Activated CD4-positive, alpha-beta memory T cell treated with anti-CD3 and anti-CD28 coated beads, Interleukin-2, amount 10 ng/mL, durations not matched to agents 7 days and 5 days (primary cell): ENCODE measurements around the gene FMNL2. TPM values are rescaled to one million over a fixed set of nuclear protein-coding genes. Genes with fewer than 3 reads are reported as not detected.

Experiments
- CTCF ChIA-PET: fragments of 350-600 bp; sonication (Branson Sonifier 250); formaldehyde crosslinking; loops from one replicate; lab custom pipeline; 2021; ENCODE audit warnings: antibody characterized with exemption, inconsistent platforms; lab: Charles Lee
- POLR2A ChIA-PET: fragments of 350-600 bp; sonication (Branson Sonifier 250); formaldehyde crosslinking; loops from one replicate; lab custom pipeline; 2021; ENCODE audit warnings: antibody characterized with exemption; lab: Charles Lee
- DNase-seq: peaks from one replicate; pipeline ENCODE4 v3.0.0-alpha.2; 2020
- H3K27ac Mint-ChIP-seq: one replicate; pipeline ENCODE4 v1.8.0; 2021; ENCODE audit warnings: mild to moderate bottlenecking, mixed read lengths
- H3K27me3 Mint-ChIP-seq: one replicate; pipeline ENCODE4 v1.8.0; 2021; ENCODE audit warnings: mixed read lengths
- H3K36me3 Mint-ChIP-seq: one replicate; pipeline ENCODE4 v1.8.0; 2021; ENCODE audit warnings: low read depth, mixed read lengths
- H3K4me1 Mint-ChIP-seq: one replicate; pipeline ENCODE4 v1.8.0; 2021; ENCODE audit warnings: mixed read lengths
- H3K4me3 Mint-ChIP-seq: one replicate; pipeline ENCODE4 v1.8.0; 2021; ENCODE audit warnings: mild to moderate bottlenecking, mixed read lengths
- H3K9me3 Mint-ChIP-seq: one replicate; pipeline ENCODE4 v1.8.0; 2021; ENCODE audit warnings: mixed read lengths
- total RNA-seq, 2 experiments: library from RNA; stranded (reverse); gene quantifications; one replicate each; pipeline ENCODE4 v1.2.3, GENCODE V29; 2021

Gene FMNL2
- total RNA-seq, 2 experiments from 2014 or later, result 1.0 to 1.1 TPM

DNA sequence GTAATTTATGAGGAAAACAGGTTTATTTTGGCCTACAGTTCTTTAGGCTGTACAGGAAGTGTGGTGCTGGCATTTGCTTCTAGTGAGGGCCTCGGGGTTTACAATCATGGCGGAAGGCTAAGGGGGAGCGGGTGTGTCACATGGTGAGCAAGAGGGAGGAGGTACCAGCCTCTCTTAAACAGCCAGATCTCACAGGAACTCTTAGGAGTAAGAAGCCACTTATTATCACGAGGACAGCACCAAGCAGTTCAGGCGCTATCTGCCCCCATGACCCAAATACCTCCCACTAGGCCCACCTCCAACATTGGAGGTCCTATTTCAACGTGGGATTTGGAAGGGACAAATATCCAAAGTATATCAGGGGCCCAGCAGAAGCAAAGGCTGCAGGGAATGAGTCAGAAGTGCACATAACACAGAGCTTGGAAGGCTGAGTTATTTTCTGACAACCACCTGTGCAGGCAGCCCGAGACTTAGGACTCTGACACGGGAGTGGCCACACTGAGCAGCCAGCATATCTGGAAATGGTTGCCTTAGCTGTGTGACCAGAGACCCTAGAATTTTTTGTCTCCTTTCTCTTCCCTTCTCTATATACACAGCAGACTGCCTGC is 211.4 kb downstream of the FMNL2 start:
- no peaks in the 10 kb centered on the region for H3K9me3 Mint-ChIP-seq
- CTCF ChIA-PET, result no interaction called here
- no peak for DNase-seq
- no peaks in the 10 kb centered on the region for H3K36me3 Mint-ChIP-seq
- H3K4me3 Mint-ChIP-seq, result no peak overlapping the region
- peaks cover 2% of the 10 kb centered on the region for H3K27me3 Mint-ChIP-seq
- POLR2A ChIA-PET, result no interaction called here
- H3K4me1 Mint-ChIP-seq, result no peaks in the 10 kb centered on the region
- no peak overlapping the region for H3K27ac Mint-ChIP-seq

DNA sequence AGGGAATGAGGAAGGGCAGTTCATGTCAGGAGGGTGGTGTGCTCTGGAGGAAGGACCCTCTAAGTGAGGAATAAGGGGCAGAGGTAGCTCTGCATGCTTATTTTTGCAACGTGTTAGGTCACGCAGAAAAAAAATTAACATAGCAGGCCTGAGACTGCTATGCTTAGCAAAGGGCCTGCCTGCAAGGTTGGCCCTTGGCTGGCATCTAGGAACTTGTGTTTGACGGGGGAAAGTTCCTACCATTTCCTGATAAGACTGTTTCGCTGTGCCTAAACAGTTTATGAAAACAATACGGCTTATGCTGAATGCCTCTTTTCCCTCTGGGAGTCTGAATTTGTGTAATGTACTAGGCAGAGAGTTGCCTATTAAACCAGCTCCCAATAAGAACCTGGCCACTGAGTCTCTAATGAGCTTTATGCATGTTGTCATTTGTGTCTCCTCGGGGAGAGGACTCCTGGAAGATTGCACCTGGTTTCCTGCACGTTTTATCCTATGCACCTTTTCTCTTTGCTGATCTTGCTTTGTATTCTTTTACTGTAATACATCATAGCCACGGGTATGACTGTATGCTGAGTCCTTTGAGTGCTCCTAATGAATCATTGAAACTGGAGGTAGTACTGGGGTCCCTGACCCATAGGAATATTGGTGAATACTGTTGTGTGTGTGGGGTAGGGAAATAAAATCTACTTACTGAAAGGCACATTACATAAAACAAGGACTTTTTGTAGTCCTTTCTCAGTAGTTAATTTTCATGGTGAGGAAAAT is 213.3 kb downstream of the FMNL2 start:
- Mint-ChIP-seq H3K4me3 (no peak overlapping the region), H3K27me3 (peaks cover 8% of the 10 kb centered on the region), H3K4me1 (no peaks in the 10 kb centered on the region), H3K27ac (no peak overlapping the region), H3K9me3 (no peaks in the 10 kb centered on the region), H3K36me3 (no peaks in the 10 kb centered on the region)
- POLR2A ChIA-PET, result no interaction called here
- CTCF ChIA-PET, result interaction anchor here (0.5 kb wide), 1 partner anchor 15 kb away, joined by 3 read pairs; no protein-coding TSS in a partner anchor
- DNase-seq, result no peak

DNA sequence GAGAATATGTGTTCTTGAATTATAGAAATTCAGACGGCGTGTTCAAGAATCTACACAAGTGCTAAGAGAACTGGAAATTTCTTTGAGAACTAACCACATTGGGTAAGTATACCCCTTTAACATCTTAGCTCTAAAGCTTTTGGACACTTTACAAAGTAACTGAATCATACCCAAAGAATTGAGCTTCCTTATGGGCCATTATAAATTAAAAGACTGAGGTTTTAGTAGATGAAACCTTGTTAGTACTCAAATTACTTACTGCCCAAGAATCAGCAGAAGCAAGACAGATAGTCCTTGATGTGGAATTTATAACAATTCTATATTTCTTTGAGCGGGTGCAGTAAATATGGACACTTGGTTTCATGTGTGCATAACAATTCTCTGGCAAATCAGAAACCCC is 214.0 kb downstream of the FMNL2 start:
- H3K27me3 Mint-ChIP-seq, result peaks cover 10% of the 10 kb centered on the region
- ChIA-PET CTCF (interaction anchor here (0.5 kb wide), 1 partner anchor 15 kb away, joined by 3 read pairs; no protein-coding TSS in a partner anchor), POLR2A (no interaction called here)
- H3K27ac Mint-ChIP-seq, result no peak overlapping the region
- no peaks in the 10 kb centered on the region for H3K36me3 Mint-ChIP-seq
- H3K9me3 Mint-ChIP-seq, result no peaks in the 10 kb centered on the region
- H3K4me3 Mint-ChIP-seq, result no peak overlapping the region
- DNase-seq, result no peak
- H3K4me1 Mint-ChIP-seq, result no peaks in the 10 kb centered on the region

DNA sequence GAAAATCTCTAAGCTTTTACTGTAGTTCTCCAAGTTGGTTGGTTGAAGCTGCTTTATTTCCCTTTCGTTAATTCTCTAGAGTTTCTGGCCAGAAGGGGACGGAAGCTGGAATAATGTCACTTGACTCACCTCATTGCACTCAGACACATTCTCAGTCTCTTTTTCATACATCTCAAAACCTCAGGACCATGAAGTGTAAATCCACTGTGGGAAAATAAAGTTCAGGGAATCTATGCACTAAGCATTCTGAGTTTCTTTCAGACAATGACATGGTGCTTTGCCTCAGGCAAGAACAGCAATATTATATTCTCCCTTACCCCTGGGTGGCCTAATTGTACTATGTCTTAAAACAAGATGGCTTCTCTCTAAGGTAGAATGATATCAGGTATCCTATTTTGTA is 214.4 kb downstream of the FMNL2 start:
- ChIA-PET POLR2A (no interaction called here), CTCF (no interaction called here)

DNA sequence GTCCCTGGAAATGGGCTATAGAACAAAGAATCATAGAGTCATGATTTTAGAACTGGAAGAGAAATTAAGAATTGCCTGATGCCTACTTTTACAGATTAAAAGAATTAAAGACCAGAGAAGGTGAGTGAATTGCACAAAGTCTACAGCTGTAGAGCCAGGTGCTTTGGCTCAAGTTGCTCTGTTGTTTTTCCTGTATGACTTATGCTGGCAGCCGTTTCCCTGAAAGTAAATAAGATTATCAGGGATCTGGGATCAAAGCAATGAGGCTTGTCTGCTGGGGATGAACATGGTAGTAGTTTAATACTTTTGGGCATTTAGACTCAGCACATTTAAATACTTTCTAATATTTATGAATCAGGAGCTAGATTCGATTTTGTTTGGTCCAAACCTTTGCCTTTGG is 215.4 kb downstream of the FMNL2 start:
- peaks cover 14% of the 10 kb centered on the region for H3K27me3 Mint-ChIP-seq
- POLR2A ChIA-PET, result no interaction called here
- H3K36me3 Mint-ChIP-seq, result no peaks in the 10 kb centered on the region
- H3K4me1 Mint-ChIP-seq, result no peaks in the 10 kb centered on the region
- DNase-seq, result no peak
- no peak overlapping the region for H3K4me3 Mint-ChIP-seq
- H3K9me3 Mint-ChIP-seq, result no peaks in the 10 kb centered on the region
- H3K27ac Mint-ChIP-seq, result no peak overlapping the region
- CTCF ChIA-PET, result no interaction called here

More for the DNA sequence above, 214.4 kb downstream of the FMNL2 start:
- Mint-ChIP-seq H3K27me3 (peaks cover 10% of the 10 kb centered on the region), H3K9me3 (no peaks in the 10 kb centered on the region), H3K4me1 (no peaks in the 10 kb centered on the region), H3K36me3 (no peaks in the 10 kb centered on the region), H3K4me3 (no peak overlapping the region), H3K27ac (no peak overlapping the region)
- DNase-seq, result no peak

DNA sequence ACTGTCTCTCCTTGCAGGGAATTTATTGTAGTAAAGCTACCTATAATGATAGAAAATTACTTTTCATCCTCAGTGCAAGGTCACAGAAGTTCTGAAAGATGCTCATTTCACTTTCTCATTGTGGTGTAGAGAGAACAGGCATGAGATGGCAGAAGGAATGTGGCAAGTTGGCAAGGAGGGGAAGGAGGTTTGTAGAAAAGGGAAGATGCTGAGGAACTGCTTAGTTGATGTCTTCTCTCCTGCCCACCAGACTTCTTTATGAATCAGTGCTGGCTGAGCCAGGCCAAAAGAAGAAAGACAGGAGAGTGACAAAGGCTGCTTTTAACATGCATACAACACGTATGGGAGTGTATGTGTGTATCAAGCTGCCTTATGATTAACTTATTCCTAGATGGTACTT is 217.9 kb downstream of the FMNL2 start:
- Mint-ChIP-seq H3K27ac (no peak overlapping the region), H3K4me1 (no peaks in the 10 kb centered on the region), H3K36me3 (no peaks in the 10 kb centered on the region), H3K27me3 (peaks cover 16% of the 10 kb centered on the region), H3K9me3 (no peaks in the 10 kb centered on the region), H3K4me3 (no peak overlapping the region)
- CTCF ChIA-PET, result interaction anchor here (0.6 kb wide), 1 partner anchor 518 kb away, joined by 3 read pairs; no protein-coding TSS in a partner anchor
- no peak for DNase-seq
- POLR2A ChIA-PET, result no interaction called here

DNA sequence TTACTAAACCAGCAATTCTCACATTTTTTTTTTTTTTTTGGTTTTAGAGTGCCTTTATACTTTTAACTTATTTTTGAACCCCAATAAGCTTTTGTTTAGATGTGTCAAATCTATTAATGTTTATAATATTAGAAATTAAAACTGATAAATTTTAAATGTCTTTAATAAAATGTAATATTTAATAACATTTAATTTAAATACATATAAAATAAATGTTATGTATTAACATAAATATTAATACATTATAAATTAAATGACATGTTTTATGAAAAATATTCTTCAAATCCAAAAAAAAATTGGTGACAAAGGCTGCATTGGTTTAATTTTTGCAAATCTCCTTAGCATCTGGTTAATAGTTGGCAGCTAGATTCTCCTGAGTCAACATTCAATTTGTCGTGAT is 218.5 kb downstream of the FMNL2 start:
- Mint-ChIP-seq H3K9me3 (no peaks in the 10 kb centered on the region), H3K4me1 (no peaks in the 10 kb centered on the region), H3K27me3 (peaks cover 16% of the 10 kb centered on the region), H3K27ac (no peak overlapping the region), H3K36me3 (no peaks in the 10 kb centered on the region), H3K4me3 (no peak overlapping the region)
- ChIA-PET POLR2A (no interaction called here), CTCF (no interaction called here)
- DNase-seq, result no peak

DNA sequence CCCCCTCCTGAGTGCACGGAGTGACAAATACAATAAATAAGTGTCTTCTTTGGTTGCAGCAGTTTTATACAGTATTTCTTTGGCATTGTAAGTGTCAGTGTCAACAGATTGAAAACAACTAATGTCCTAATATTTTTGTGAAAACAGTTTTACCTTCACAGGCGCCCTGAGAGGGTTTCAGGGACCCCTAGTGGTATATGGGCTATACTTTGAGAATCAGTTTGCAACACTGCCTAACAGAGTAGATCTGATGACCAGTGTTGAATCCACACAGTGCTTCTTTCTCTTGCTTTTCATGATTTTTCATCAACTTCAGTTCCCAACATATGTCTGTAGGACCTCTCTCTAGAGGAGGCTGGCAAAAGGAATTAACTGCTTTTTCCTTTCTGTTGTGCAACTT is 220.1 kb downstream of the FMNL2 start:
- no peak overlapping the region for H3K4me3 Mint-ChIP-seq
- POLR2A ChIA-PET, result no interaction called here
- no peak for DNase-seq
- H3K4me1 Mint-ChIP-seq, result no peaks in the 10 kb centered on the region
- H3K9me3 Mint-ChIP-seq, result no peaks in the 10 kb centered on the region
- no peak overlapping the region for H3K27ac Mint-ChIP-seq
- peaks cover 16% of the 10 kb centered on the region for H3K27me3 Mint-ChIP-seq
- no peaks in the 10 kb centered on the region for H3K36me3 Mint-ChIP-seq
- CTCF ChIA-PET, result no interaction called here

DNA sequence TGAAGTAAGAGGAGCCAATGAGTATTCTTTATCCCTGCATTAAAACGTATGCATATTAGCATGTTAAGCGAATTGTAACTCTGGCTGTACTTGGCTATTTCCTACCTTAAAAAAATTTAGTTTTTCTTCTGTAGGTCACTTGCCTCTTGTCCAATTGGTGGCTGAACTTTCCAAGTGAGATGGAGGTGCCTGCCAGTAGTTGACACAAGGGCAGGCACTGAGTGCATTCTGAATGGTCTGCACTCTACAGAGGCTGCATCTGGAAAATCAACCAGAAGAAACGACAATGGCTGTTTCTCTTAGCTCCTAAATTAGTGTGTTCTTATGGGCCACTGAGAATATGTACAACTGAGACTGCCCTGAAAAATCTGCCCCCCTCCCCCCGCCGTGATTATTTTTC is 221.5 kb downstream of the FMNL2 start:
- Mint-ChIP-seq H3K27me3 (peaks cover 16% of the 10 kb centered on the region), H3K4me3 (no peak overlapping the region), H3K4me1 (no peaks in the 10 kb centered on the region), H3K9me3 (no peaks in the 10 kb centered on the region), H3K27ac (no peak overlapping the region), H3K36me3 (no peaks in the 10 kb centered on the region)
- DNase-seq, result no peak
- POLR2A ChIA-PET, result no interaction called here
- CTCF ChIA-PET, result no interaction called here

DNA sequence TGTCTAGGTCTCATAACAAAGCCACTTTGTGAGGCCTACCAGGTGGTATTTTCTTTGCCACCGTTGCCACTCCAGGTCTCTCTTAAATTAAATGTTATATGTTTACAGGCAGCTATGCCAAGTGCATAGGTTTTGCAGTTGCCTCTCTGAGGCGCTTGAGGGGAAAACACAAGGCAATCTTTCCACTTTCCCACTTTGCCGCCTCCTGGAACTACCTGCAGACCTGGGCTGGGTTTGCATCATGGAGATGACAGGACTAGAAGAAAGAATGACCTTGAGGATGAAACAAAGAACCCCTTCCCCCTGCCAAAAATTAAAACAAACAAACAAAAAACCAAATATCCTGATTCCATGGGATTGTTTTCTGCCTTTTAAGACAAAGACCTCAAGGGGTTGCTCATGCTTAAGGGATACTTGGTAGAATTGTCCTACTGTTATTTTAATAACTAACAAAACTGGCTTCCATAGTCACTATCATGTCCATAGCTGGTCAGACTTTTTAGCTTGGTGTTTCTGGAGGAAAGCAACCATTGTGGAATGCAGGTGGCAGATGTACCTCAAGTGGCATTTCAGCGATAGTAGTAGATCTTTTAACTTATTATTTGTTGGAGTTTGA is 222.4 kb downstream of the FMNL2 start:
- Mint-ChIP-seq H3K4me3 (no peak overlapping the region), H3K36me3 (no peaks in the 10 kb centered on the region), H3K27me3 (peaks cover 19% of the 10 kb centered on the region), H3K4me1 (no peaks in the 10 kb centered on the region), H3K27ac (no peak overlapping the region), H3K9me3 (no peaks in the 10 kb centered on the region)
- POLR2A ChIA-PET, result no interaction called here
- CTCF ChIA-PET, result no interaction called here
- no peak for DNase-seq

DNA sequence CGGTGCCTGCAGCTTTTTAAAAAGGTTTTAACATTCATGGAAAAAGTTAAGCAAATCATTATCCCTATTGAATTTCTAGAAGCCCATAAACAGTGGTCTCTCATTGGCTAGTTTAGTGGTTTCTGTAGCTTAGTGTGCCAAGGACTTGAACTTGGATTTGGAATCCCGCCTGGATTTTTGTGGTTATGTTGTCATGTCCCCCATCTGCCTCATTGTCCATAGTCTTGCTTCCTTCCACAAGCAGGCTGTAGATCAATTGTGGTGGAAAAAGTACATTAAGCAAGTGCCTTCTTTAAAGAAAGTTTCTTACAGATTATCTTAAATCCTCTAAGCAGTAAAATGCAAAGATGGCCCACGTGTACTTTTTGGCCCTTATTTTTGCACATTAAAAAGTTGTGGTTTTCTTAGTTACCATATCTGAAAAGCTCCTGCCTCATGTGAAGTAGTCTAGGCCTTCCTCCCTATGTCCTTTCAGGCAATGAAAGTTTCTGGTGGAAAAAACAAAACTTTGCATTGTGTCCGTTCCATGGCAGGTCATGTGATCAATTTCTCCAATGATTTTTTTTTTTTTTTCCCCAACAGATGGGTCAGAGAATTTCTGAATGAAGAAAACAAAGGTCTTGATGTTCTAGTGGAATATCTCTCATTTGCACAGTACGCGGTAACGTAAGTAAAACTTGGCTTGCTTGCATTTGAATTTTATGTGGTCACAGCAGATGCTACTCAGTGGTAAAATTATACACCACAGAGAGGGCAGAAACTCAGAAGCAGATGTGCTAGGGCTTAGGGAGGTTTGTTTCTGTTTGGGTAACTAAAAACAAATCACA is 223.4 kb downstream of the FMNL2 start:
- no peak overlapping the region for H3K4me3 Mint-ChIP-seq
- H3K27me3 Mint-ChIP-seq, result peaks cover 16% of the 10 kb centered on the region
- ChIA-PET POLR2A (no interaction called here), CTCF (interaction anchor here (0.7 kb wide), 1 partner anchor 357 kb away, joined by 3 read pairs; no protein-coding TSS in a partner anchor)
- H3K4me1 Mint-ChIP-seq, result no peaks in the 10 kb centered on the region
- H3K27ac Mint-ChIP-seq, result no peak overlapping the region
- no peak for DNase-seq
- H3K36me3 Mint-ChIP-seq, result no peaks in the 10 kb centered on the region
- H3K9me3 Mint-ChIP-seq, result no peaks in the 10 kb centered on the region

DNA sequence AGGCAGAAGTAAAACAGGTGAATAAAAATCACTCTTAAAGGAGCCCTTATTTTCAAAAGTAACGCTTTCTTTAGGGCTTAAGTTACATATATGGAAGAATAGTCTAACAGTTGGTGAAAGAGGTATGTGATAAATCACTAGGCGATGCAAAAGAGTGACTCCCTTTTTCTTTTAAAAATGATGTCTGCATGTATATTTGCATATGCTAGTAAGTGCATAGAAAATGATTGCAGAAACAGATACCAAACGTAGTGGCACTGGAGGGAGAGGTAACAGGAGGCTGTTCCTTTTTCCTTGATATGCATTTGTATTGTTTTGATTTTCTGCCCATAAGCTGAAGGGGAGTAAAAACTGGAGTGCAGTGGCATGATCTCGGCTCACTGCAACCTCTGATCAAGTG is 224.0 kb downstream of the FMNL2 start:
- H3K27ac Mint-ChIP-seq, result no peak overlapping the region
- H3K36me3 Mint-ChIP-seq, result no peaks in the 10 kb centered on the region
- H3K4me1 Mint-ChIP-seq, result no peaks in the 10 kb centered on the region
- peaks cover 17% of the 10 kb centered on the region for H3K27me3 Mint-ChIP-seq
- ChIA-PET POLR2A (no interaction called here), CTCF (no interaction called here)
- no peak overlapping the region for H3K4me3 Mint-ChIP-seq
- no peak for DNase-seq
- H3K9me3 Mint-ChIP-seq, result no peaks in the 10 kb centered on the region

DNA sequence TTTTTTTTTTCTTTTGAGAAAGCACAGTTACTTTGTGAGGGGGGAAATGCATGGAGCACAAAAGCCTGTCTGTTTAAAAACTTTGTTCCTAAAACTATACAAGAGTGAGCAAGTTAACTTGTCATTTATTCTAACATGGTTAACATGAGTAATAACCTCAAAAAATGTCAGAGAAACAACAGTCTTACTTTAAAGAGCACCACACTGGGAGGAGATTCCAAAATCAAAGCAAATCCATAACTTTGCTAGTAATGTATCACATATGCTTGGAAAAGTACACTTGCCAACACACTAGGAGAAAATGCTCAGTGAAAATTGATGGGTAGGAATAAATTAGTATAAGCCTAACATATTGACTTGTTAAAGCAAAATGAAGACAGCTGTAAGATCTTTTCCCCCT is 225.2 kb downstream of the FMNL2 start:
- Mint-ChIP-seq H3K27me3 (peaks cover 16% of the 10 kb centered on the region), H3K4me3 (no peak overlapping the region), H3K27ac (no peak overlapping the region), H3K4me1 (no peaks in the 10 kb centered on the region), H3K36me3 (no peaks in the 10 kb centered on the region), H3K9me3 (no peaks in the 10 kb centered on the region)
- ChIA-PET POLR2A (no interaction called here), CTCF (no interaction called here)
- no peak for DNase-seq
